Hindlimb muscle (tissue), 1 donor: ENCODE results near the gene CEP135. TPM values are rescaled to one million over a fixed set of nuclear protein-coding genes. Genes with fewer than 3 reads are reported as not detected.
"Not testable (repeated sequence)": the region's sequence is repeated elsewhere in the genome, so short reads cannot be mapped to it uniquely, and the experiment has no call there.

Source experiments
- DNase-seq: peaks from one replicate; pipeline ENCODE4 v3.0.0-alpha.2; 2013
- polyA plus RNA-seq: library from polyadenylated mRNA; unstranded; fragments of 120-200 nt; gene quantifications from one replicate; pipeline ENCODE4 v1.2.1, GENCODE V29; 2013; ENCODE audit not compliant: insufficient read length

The CEP135 gene
- polyA plus RNA-seq, 1 donor: 5.5 TPM

DNA sequence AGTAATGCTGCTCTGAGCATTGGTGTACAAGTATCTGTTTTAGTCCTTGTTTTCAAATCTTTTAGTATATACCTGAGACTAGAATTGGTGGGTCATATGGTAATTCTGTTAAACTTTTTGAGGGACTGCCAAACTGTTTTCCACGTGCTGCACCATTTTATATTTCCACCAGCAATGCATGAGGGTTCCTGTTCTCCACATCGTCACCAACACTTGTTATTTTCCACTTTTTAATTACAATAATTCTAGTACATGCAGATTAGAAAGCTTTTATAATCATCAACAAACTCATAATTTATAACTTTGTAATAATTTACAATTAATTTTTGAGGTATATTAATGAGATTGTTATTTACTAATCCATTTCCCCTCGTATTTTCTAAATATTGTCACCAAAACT lies 79.4 kb downstream of the CEP135 start:
- DNase-seq: no peak

DNA sequence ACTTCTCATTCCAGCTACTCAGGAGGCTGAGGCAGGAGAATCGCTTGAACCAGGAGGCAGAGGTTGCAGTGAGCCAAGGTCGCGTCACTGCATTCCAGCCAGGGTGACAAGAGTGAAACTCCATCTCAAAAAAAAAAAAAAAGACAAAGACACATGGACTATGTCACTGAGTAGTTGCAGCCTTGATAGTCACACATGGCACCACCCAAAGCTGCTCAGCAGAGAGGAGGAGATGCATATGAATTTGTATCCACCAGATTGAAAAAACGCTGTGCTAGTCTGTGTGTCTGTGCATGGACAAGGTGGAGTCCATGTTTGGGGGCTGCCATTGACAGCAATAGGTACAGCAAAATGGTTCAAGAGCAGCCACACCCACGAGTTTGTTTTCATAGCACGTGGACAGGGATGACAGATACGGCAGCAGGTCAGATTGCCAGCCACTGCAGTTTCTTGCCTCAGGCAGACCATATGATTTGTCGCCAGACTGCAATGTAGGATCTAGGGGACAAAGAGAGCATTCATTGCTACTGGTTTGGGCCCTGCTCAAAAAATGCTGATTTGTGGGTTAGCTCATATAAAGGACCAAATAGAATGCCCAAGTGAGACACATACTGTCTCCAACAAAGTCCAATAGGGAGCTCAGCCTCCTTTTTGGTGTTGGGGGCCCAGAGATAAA lies 89.9 kb downstream of the CEP135 start:
- no peak for DNase-seq

DNA sequence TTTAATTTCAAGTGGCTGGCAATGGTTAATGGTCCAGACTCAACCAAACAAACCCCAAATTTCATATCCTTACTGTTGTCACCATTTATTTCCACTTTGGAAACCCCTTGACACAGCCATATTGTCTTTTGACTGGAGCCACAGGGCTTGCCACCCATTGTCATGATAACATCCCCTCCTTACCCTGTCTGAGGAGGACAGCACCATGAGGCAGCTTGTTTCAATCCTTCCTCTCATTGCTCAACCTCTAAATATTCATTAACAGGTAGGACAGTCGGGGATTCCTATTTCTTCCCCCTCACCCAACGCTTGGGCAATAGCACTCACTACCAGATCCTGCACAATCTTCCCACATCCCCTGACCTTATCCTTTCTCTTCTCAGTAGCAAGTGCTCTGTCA lies 92.1 kb downstream of the CEP135 start:
- DNase-seq: no peak

- DNase-seq: no peak
Measured at GRCh38 chr4:56042225-56042624, 93.5 kb downstream of the CEP135 start.

GRCh38 chr4:56048383-56048701 lies 99.6 kb downstream of the CEP135 start:
- no peak for DNase-seq

DNA sequence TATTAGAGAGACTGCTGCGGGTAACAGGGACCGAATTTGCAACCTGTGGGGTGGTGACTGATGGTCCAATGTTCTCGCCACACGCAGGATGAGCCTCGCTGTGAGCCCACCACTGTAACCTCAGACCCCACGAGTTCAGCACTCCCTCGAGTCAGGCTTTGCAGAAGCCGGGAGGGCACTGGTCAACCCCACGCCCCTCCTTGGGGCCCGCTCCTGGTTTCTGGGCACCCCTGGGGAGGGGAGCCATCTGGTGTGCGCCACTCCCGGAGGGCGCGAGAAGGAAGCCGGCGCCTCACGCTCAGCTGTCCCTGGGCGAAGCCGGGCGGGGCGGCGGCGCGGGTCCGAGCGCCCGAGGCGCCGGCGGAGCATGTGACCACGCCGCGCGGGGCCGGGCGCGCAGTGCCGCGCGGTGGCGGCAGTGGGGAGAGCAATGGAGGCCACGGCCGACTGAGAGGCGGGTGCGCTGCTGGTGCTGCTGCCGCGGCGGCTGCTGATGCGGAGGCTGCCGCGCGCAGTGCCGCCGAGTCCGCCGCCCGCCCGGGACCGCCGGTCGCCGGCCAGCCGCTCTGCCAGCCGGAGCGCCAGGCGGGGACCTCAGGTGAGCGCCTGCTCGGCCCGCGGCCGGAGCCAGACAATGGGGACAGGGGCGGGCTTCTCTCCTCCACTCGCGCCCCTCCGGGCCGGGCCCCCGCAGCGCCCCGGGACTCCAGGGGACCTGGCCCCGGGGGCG lies 100.1 kb downstream of the CEP135 start:
- peak; percentile 79 for DNase-seq

- no peak for DNase-seq
Measured at GRCh38 chr4:56050625-56051024, 101.9 kb downstream of the CEP135 start.

DNA sequence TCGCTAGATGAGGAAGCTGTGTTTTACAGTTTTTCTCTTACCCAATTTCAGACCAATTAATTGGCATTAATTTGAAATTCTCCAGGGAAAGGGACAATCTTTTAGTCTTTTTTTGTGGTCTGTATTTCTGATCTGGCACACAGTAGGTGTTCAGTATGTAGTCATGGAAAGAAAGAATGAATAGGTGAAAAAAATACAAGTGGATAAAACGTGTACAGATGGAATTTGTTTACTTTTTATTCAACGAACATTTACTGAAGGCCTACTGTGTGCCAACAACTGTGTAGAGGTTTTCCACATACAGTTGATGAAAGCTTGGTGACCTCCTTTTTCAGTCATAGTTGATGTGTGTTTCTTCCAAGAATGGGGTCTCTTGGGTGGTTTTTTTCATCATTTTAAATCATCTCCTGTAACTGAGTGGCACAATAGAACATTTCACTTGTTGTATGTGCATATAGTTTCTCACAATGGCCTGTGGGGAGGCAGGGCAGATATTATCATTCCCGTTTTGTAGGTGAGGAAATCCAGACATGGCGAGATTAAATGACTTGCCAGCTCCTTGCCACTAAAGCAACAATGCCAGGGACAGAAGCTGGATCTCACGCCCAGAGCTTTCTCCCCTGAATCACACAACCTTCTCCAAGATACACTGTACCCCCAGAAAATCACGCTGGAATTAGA lies 102.4 kb downstream of the CEP135 start:
- no peak for DNase-seq

DNA sequence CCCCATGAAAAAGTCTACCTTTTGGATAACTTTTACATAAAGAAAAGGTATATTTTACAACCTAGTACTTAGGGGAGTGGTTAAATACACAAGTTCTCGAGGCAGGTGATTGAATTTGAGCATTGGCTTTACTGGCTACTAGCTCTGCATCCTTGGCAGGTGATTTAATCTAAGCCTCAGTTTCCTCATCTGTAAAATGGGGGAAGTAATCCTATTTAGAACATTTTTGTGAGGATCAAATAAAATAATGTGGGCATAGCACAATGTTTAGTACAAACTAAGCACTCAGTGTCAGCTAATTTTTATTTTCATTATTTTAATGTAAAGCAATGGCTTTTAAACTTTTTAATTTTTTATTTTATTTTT lies 102.9 kb downstream of the CEP135 start:
- no peak for DNase-seq

GRCh38 chr4:56052481-56052880 lies 103.7 kb downstream of the CEP135 start:
- no peak for DNase-seq

DNA sequence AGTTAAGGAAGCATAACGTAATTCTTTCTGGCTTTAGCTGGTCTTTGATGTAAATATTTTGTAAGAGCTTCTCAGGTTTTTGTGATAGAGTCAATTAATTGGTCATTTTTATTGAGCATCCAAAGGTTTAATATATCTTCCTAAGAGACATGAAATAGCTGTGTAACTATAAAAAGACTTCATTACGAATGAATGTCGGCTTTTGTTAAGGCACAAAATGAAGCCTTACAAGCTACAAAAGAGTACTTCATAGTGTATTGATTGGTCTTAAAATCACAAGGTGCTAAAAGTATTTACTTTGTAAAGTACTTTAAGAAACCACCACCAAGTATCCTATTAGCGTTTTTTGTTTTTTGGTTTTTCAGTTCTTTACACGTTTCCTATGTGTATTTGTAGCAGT lies 104.2 kb downstream of the CEP135 start:
- DNase-seq: no peak

- no peak for DNase-seq
Measured at GRCh38 chr4:56055027-56055977, 106.6 kb downstream of the CEP135 start.

- DNase-seq: no peak
Measured at GRCh38 chr4:56055991-56056390, 107.2 kb downstream of the CEP135 start.

DNA sequence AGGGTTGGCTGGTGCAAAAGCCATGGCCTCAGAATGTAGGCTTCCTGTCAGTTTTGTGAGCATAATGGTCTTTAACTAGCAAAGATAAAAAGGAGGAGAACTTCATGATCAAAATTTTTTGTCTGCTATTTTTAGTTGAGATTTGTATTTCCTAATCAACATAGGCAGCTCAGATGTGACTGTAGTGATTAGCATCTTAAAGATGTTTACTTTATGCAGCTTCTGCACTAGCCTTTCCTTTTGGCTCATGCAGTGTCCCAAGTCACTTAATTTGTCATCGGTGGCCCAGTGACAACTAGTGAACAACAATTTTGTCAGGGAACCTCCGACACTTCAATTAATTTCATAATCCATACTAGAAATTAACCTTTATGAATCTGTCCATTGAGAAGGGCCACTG lies 109.8 kb downstream of the CEP135 start:
- DNase-seq: no peak

DNA sequence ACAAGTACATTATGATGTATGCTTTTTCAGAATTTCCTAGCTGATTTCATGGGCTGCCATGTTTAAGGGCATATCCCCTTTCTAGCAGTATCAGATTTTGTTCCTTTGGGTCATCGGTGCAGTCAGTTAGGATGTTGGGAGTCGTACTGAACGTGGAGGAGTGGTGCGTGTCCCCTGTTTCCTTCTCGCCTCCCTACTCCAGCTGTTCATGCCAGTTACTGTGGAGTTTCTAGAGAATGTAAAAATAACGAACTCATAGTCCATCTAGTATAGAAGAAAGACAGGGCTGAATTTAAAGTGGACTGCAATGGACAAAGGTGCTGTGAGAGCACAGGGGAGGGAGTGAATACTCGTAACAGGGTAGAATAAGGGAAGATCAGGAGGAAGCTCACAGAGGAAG lies 111.3 kb downstream of the CEP135 start:
- DNase-seq: no peak

- DNase-seq: no peak
Measured at GRCh38 chr4:56062106-56062505, 113.4 kb downstream of the CEP135 start.

- no peak for DNase-seq
Measured at GRCh38 chr4:56062526-56063145, 113.9 kb downstream of the CEP135 start.

DNA sequence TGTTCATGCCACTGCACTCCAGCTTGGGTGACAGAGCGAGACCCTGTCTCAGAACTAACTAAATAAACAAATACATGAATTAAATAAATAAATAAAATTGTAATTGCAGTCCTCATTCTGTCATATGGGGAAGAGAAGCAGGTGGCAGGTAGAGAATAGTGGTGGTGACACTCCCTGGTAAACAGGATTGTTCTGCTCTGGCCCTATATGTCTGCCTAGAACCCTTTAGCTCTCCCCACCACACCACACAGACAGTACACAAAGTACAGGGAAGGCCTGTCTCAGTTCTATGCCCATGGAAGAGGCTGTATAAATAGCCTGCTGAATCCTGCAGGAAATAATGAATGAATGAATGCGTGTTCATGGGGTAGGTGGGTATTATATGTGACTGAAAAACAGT lies 117.7 kb downstream of the CEP135 start:
- no peak for DNase-seq

GRCh38 chr4:56067826-56068225 lies 119.1 kb downstream of the CEP135 start:
- no peak for DNase-seq

- DNase-seq: not testable (repeated sequence)
Measured at GRCh38 chr4:56072730-56073129, 124.0 kb downstream of the CEP135 start.

- no peak for DNase-seq
Measured at GRCh38 chr4:56077676-56078075, 128.9 kb downstream of the CEP135 start.

- no peak for DNase-seq
Measured at GRCh38 chr4:56078866-56079265, 130.1 kb downstream of the CEP135 start.
